Measurements from ENCODE around the gene ZNF385B. TPM values are rescaled to one million over a fixed set of nuclear protein-coding genes. Genes with fewer than 3 reads are reported as not detected.

Gene ZNF385B
- polyA plus RNA-seq, 1 donor (not counting 4 experiments of a cell fraction or from before 2014, with no cell fraction given) = 0.17 TPM

GRCh38 chr2:179860255-179861026, 971 bp downstream of the ZNF385B start:
- Histone ChIP-seq H3K27ac (ENCODE audit: control insufficient read depth, insufficient read depth, low read length) (no peak overlapping the region), H3K36me3 (ENCODE audit: control insufficient read depth in 2 of 2, extremely low read depth in 1 of 2, insufficient read depth in 2 of 2, low read length in 2 of 2) (no peaks in the 10 kb centered on the region), H3K4me2 (ENCODE audit: control insufficient read depth, extremely low read depth, insufficient read depth, low read depth, low read length) (peak overlapping the region; percentile 83), H3K4me3 (ENCODE audit: control insufficient read depth in 2 of 3, extremely low read depth in 1 of 3, insufficient read depth in 2 of 3, low read depth in 1 of 3, low read length in 3 of 3) (peak overlapping the region in 2 of 3 experiments; percentile 50 to 58), H4K20me1 (ENCODE audit: control insufficient read depth, extremely low read depth, insufficient read depth, low read length) (no peaks in the 10 kb centered on the region), H3K79me2 (ENCODE audit: control insufficient read depth, insufficient read depth, low read length) (no peaks in the 10 kb centered on the region), H2AFZ (ENCODE audit: control insufficient read depth, low read length) (no peak overlapping the region), H3K9me3 (ENCODE audit: control insufficient read depth, low read depth, low read length) (no peaks in the 10 kb centered on the region), H3K27me3 (ENCODE audit: control insufficient read depth, extremely low read depth, insufficient read depth, low read length) (peaks cover 35% of the 10 kb centered on the region), H3K4me1 (ENCODE audit: control insufficient read depth, extremely low read depth, insufficient read depth, low read length) (peaks cover 7% of the 10 kb centered on the region), H3K9ac (ENCODE audit: control insufficient read depth, extremely low read depth, insufficient read depth, low read length) (no peak overlapping the region), H3K9me1 (ENCODE audit: control insufficient read depth, extremely low read depth, insufficient read depth, low read length) (no peaks in the 10 kb centered on the region)
- FAIRE-seq (no peak), DNase-seq (ENCODE audit: low read depth, low spot score) (no peak)
- TF ChIP-seq CTCF (optimal IDR thresholded peaks at IDR 0.05 in 1 of 3, IDR thresholded peaks at IDR 0.05 in 1 of 3, conservative IDR thresholded peaks at IDR 0.05 in 1 of 3; ENCODE audit: extremely low read depth in 1 of 3, insufficient read depth in 2 of 3, low read length in 3 of 3) = no peak
- TF ChIP-seq EZH2 (IDR thresholded peaks at IDR 0.05; ENCODE audit: low read length) = no peak
- dilution Hi-C loops (cut with MboI; ENCODE audit: extremely low pct_ligation_motif_present, low sequenced_read_pairs) = no loop called here

GRCh38 chr2:179859523-179859922, 1.9 kb downstream of the ZNF385B start:
- Histone ChIP-seq H3K9ac (ENCODE audit: control insufficient read depth, extremely low read depth, insufficient read depth, low read length) (no peak overlapping the region), H3K36me3 (ENCODE audit: control insufficient read depth in 2 of 2, extremely low read depth in 1 of 2, insufficient read depth in 2 of 2, low read length in 2 of 2) (no peaks in the 10 kb centered on the region), H4K20me1 (ENCODE audit: control insufficient read depth, extremely low read depth, insufficient read depth, low read length) (no peaks in the 10 kb centered on the region), H3K9me1 (ENCODE audit: control insufficient read depth, extremely low read depth, insufficient read depth, low read length) (no peaks in the 10 kb centered on the region), H3K79me2 (ENCODE audit: control insufficient read depth, insufficient read depth, low read length) (no peaks in the 10 kb centered on the region), H2AFZ (ENCODE audit: control insufficient read depth, low read length) (no peak overlapping the region), H3K4me2 (ENCODE audit: control insufficient read depth, extremely low read depth, insufficient read depth, low read depth, low read length) (no peak overlapping the region), H3K4me1 (ENCODE audit: control insufficient read depth, extremely low read depth, insufficient read depth, low read length) (peaks cover 7% of the 10 kb centered on the region), H3K27me3 (ENCODE audit: control insufficient read depth, extremely low read depth, insufficient read depth, low read length) (peaks cover 35% of the 10 kb centered on the region), H3K4me3 (ENCODE audit: control insufficient read depth in 2 of 3, extremely low read depth in 1 of 3, insufficient read depth in 2 of 3, low read depth in 1 of 3, low read length in 3 of 3) (no peak overlapping the region), H3K9me3 (ENCODE audit: control insufficient read depth, low read depth, low read length) (no peaks in the 10 kb centered on the region), H3K27ac (ENCODE audit: control insufficient read depth, insufficient read depth, low read length) (no peak overlapping the region)
- TF ChIP-seq CTCF (optimal IDR thresholded peaks at IDR 0.05 in 1 of 3, IDR thresholded peaks at IDR 0.05 in 1 of 3, conservative IDR thresholded peaks at IDR 0.05 in 1 of 3; ENCODE audit: extremely low read depth in 1 of 3, insufficient read depth in 2 of 3, low read length in 3 of 3) (no peak), EZH2 (IDR thresholded peaks at IDR 0.05; ENCODE audit: low read length) (no peak)
- DNase-seq (ENCODE audit: low read depth, low spot score) = no peak
- dilution Hi-C loops (cut with MboI; ENCODE audit: extremely low pct_ligation_motif_present, low sequenced_read_pairs) = no loop called here
- no peak for FAIRE-seq
